DOHH2 (cell line): ENCODE data around the gene KCNQ1.

Experiments
- H3F3A ChIP-seq: fragments of 200-600 bp; sonication (generic), shearing (Covaris generic); 2 replicates; pipeline ENCODE4 v1.6.0; 2016; ENCODE audit warnings: antibody characterized with exemption, mild to moderate bottlenecking; ENCODE audit not compliant: control insufficient read depth, insufficient read depth
- H3K27ac ChIP-seq: fragments of 200-600 bp; sonication (generic); 2 replicates; pipeline ENCODE4 v1.5.1; 2014; ENCODE audit warnings: low read depth, mild to moderate bottlenecking, low read length, moderate library complexity
- H3K27me3 ChIP-seq: fragments of 200-600 bp; sonication (generic); 2 replicates; pipeline ENCODE4 v1.6.1; 2014; ENCODE audit warnings: mild to moderate bottlenecking, low read length, mixed read lengths; ENCODE audit not compliant: control insufficient read depth
- H3K36me3 ChIP-seq: fragments of 200-600 bp; sonication (generic); 2 replicates; pipeline ENCODE4 v1.6.1; 2014; ENCODE audit warnings: mild to moderate bottlenecking, low read length, moderate library complexity, mixed read lengths; ENCODE audit not compliant: control insufficient read depth
- H3K4me1 ChIP-seq: fragments of 200-600 bp; sonication (generic); 2 replicates; pipeline ENCODE4 v1.6.1; 2014; ENCODE audit warnings: mild to moderate bottlenecking, low read length, mixed read lengths; ENCODE audit not compliant: control insufficient read depth
- H3K4me2 ChIP-seq: fragments of 200-600 bp; sonication (generic); 2 replicates; pipeline ENCODE4 v1.6.0; 2014; ENCODE audit warnings: mild to moderate bottlenecking, low read length, moderate library complexity
- H3K4me3 ChIP-seq: fragments of 200-600 bp; sonication (generic); 2 replicates; pipeline ENCODE4 v1.5.1; 2014; ENCODE audit warnings: mild to moderate bottlenecking, low read length, mixed read lengths
- H3K79me2 ChIP-seq: fragments of 200-600 bp; sonication (generic); 2 replicates; pipeline ENCODE4 v1.6.1; 2014; ENCODE audit warnings: mild to moderate bottlenecking, low read length, mixed read lengths; ENCODE audit not compliant: control insufficient read depth
- H3K9me2 ChIP-seq: fragments of 200-600 bp; sonication (generic); replicated peaks from 2 replicates; pipeline ENCODE4 v1.6.1; 2014; ENCODE audit warnings: mild to moderate bottlenecking, low read length, mixed read lengths; ENCODE audit not compliant: control insufficient read depth
- H3K9me3 ChIP-seq: fragments of 200-600 bp; sonication (generic); 2 replicates; pipeline ENCODE4 v1.6.1; 2014; ENCODE audit warnings: antibody characterized with exemption, low read length, mixed read lengths; ENCODE audit not compliant: control insufficient read depth, insufficient read depth
- H4K20me1 ChIP-seq: fragments of 200-600 bp; sonication (generic); 2 replicates; pipeline ENCODE4 v1.6.0; 2014; ENCODE audit warnings: low read depth, mild to moderate bottlenecking, antibody characterized with exemption, low read length, moderate library complexity; ENCODE audit not compliant: control insufficient read depth, insufficient read depth
- EZH2phosphoT487 ChIP-seq: fragments of 200-600 bp; sonication (generic); IDR thresholded peaks from 2 replicates; pipeline ENCODE4 v1.6.1; 2017; ENCODE audit warnings: borderline replicate concordance, mild to moderate bottlenecking, antibody characterized with exemption, low read length, moderate library complexity, mixed read lengths
- TF ChIP-seq, protein P1 (sequence below): fragments of 200-600 bp; sonication (generic); IDR thresholded peaks from one replicate; pipeline ENCODE4 v1.5.1; 2014; ENCODE audit warnings: antibody characterized with exemption, mild to moderate bottlenecking, low read depth, low read length; ENCODE audit not compliant: poor library complexity, severe bottlenecking

KCNQ1 gene

DNA sequence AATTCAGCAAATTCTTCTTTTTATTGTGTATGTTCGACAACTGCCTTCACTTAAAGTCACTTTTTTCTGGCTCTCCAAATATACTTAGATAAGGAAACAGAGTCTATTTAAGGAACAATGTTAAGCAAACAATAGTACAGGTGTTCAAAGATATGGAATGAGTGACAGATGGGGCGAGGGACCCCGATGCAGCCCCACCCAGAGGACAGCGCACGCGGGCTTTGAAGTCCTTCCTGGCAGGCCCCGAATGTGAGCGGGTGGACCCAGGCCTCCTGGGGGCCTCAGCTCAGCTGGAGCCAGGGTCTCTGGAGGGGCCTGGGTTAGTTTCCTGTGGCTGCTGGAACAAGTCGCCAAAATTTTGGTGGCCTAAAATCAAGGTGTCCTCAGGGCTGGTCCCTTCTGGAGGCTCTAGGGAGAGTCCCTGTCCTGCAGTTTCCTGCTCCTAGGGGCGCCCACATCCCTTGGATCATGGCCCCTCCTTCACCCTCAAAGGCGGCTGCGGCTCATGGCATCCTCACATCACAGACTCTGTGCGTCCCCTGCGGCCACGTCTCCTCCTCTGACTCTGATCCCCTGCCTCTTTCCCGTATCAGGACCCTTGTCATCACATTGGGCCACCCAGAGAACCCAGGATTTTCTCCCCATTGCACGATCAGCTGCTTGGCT lies 295.6 kb downstream of the KCNQ1 start:
- Histone ChIP-seq H3K27me3 (no peaks in the 10 kb centered on the region), H3F3A (no peaks in the 10 kb centered on the region), H3K4me2 (no peak overlapping the region), H3K36me3 (no peaks in the 10 kb centered on the region), H3K4me3 (no peak overlapping the region), H3K79me2 (no peaks in the 10 kb centered on the region), H3K4me1 (no peaks in the 10 kb centered on the region), H3K9me2 (no peaks in the 10 kb centered on the region), H4K20me1 (no peaks in the 10 kb centered on the region), H3K9me3 (no peaks in the 10 kb centered on the region), H3K27ac (no peak overlapping the region)
- TF ChIP-seq EZH2phosphoT487, result no peak
- TF ChIP-seq, protein P1, sequence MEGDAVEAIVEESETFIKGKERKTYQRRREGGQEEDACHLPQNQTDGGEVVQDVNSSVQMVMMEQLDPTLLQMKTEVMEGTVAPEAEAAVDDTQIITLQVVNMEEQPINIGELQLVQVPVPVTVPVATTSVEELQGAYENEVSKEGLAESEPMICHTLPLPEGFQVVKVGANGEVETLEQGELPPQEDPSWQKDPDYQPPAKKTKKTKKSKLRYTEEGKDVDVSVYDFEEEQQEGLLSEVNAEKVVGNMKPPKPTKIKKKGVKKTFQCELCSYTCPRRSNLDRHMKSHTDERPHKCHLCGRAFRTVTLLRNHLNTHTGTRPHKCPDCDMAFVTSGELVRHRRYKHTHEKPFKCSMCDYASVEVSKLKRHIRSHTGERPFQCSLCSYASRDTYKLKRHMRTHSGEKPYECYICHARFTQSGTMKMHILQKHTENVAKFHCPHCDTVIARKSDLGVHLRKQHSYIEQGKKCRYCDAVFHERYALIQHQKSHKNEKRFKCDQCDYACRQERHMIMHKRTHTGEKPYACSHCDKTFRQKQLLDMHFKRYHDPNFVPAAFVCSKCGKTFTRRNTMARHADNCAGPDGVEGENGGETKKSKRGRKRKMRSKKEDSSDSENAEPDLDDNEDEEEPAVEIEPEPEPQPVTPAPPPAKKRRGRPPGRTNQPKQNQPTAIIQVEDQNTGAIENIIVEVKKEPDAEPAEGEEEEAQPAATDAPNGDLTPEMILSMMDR, result no peak

DNA sequence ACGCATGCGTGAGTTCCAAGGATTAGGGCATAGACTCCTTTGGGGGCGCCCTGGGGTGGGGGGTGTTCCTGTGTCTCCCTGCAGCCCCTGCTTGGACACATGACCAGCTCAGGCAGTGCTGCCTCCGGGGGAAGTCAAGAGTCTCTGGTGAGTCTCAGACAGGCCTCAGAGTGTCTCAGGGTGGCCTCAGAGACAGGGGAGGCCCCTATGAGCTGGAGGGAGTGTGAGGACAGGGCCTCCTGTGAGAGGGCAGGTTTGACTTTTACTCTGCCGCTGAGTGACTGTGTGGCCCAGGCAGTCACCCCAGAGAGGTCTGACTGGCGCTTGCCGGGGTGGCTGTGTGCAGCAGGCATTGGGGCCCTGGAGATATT lies 296.2 kb downstream of the KCNQ1 start:
- Histone ChIP-seq H3K79me2 (no peaks in the 10 kb centered on the region), H3F3A (no peaks in the 10 kb centered on the region), H3K36me3 (no peaks in the 10 kb centered on the region), H3K27ac (no peak overlapping the region), H4K20me1 (no peaks in the 10 kb centered on the region), H3K27me3 (no peaks in the 10 kb centered on the region), H3K4me3 (no peak overlapping the region), H3K9me2 (no peaks in the 10 kb centered on the region), H3K4me2 (no peak overlapping the region), H3K4me1 (no peaks in the 10 kb centered on the region), H3K9me3 (no peaks in the 10 kb centered on the region)
- no peak for TF ChIP-seq EZH2phosphoT487
- TF ChIP-seq, protein P1, result no peak

DNA sequence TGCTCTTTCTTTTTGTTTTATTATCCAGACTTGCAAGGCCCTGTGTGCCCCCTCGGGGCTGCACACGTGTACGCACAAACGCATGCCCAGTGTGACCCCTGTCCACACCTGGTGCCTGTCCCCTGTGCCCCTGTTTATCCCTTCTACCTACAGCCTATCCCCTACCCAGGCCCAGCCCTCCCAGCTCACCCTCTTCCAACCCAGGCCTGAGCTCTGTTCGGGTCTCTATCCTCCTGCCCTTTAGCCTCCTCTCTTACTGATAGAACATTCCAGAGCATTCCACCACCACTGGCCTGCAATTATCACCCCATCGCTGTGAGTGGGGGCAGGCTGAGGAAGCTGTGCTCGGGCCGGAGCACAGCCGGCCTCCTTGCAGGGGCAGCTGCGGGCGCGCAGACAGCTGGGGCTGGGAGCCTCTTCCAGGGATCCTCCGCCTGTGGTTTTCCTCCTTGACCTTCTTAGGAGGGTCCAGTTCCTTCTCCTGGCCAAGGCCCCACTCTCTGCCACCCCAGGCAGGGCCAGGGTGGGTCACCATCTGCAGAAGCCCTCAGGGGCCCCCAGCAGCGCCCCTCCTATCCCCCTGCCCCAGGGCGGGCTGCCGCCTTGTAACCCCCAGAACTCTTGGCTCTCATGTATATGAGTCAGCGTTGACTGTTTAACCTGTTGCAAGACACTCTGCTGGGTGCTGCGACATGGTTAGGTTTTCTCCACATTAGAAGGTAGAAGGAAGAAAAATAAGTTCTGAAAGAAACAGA lies 296.7 kb downstream of the KCNQ1 start:
- H3K27ac ChIP-seq, result no peak overlapping the region
- H3K4me2 ChIP-seq, result no peak overlapping the region
- no peaks in the 10 kb centered on the region for H3K4me1 ChIP-seq

More for the DNA sequence above, 296.7 kb downstream of the KCNQ1 start:
- Histone ChIP-seq H3K9me2 (no peaks in the 10 kb centered on the region), H3F3A (no peaks in the 10 kb centered on the region), H4K20me1 (no peaks in the 10 kb centered on the region), H3K9me3 (no peaks in the 10 kb centered on the region), H3K79me2 (no peaks in the 10 kb centered on the region), H3K4me3 (no peak overlapping the region), H3K36me3 (no peaks in the 10 kb centered on the region), H3K27me3 (no peaks in the 10 kb centered on the region)
- TF ChIP-seq, protein P1, result no peak
- TF ChIP-seq EZH2phosphoT487, result no peak
